ENCODE results near the gene SMARCD3. TPM values are rescaled to one million over a fixed set of nuclear protein-coding genes. Genes with fewer than 3 reads are reported as not detected.

The SMARCD3 gene
- polyA plus RNA-seq = 199 and 216 TPM in 2 replicates
- polyA minus RNA-seq = 131 and 132 TPM in 2 replicates

DNA sequence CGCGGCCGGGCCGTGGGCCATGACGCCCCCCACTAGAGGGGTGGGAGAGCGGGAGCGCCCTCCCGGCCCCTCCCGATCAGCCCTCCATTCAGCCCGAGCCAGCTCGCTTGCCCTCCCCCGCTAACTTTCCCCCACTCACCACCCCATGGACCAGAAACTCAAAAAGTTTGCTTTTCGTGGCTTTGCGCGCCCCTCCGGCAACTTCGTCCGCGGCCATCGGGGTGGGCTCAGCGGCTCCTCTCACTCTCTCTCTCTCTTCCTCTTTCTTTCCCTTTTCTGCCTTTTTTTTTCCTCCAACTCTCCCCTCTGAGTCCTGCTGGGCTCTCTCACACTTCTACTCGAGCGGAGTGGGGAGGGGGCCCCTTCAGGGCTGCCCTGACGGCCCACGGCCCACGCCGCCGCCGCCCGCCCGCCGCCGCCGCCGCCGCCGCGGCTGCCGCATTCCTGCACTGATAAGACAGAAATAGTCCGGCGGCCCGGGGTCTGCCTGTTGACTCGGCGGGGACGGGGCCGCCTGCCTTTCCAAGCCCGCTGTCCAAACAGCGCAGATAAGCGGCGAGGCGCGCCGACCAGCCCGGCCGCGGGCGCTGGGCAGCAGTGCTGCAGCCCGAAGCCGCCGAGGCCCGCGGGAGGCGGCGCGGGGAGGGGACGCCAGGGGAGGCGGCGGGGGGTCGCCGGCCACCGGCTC is at the start of gene SMARCD3:
Gene SMARCD3, minus strand, starts transcription at position 349 of the 688 bp plus-strand sequence. Its CDS starts 132 bp downstream, at position 217.
- no peaks in the 10 kb centered on the region for H3K9me2 ChIP-seq (ENCODE audit: insufficient read depth, low read length)
- no peaks in the 10 kb centered on the region for H3K27me3 ChIP-seq (ENCODE audit: insufficient read depth, low read depth, low read length)
- peak within 1 kb of the TSS; percentile 37 for H3K27ac ChIP-seq (ENCODE audit: low read length)
- peak within 1 kb of the TSS; percentile 80 for H3K4me2 ChIP-seq (ENCODE audit: low read length)
- no peaks in the 10 kb centered on the region for H4K20me1 ChIP-seq (ENCODE audit: insufficient read depth)
- H2AFZ ChIP-seq (ENCODE audit: low read depth, low read length) = no peak within 1 kb of the TSS
- H3K9ac ChIP-seq (ENCODE audit: low read length) = peak within 1 kb of the TSS; percentile 60
- TF ChIP-seq, protein P1, sequence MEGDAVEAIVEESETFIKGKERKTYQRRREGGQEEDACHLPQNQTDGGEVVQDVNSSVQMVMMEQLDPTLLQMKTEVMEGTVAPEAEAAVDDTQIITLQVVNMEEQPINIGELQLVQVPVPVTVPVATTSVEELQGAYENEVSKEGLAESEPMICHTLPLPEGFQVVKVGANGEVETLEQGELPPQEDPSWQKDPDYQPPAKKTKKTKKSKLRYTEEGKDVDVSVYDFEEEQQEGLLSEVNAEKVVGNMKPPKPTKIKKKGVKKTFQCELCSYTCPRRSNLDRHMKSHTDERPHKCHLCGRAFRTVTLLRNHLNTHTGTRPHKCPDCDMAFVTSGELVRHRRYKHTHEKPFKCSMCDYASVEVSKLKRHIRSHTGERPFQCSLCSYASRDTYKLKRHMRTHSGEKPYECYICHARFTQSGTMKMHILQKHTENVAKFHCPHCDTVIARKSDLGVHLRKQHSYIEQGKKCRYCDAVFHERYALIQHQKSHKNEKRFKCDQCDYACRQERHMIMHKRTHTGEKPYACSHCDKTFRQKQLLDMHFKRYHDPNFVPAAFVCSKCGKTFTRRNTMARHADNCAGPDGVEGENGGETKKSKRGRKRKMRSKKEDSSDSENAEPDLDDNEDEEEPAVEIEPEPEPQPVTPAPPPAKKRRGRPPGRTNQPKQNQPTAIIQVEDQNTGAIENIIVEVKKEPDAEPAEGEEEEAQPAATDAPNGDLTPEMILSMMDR (IDR thresholded peaks at IDR 0.05; ENCODE audit: poor library complexity, severe bottlenecking) = no peak
- TF ChIP-seq POLR2AphosphoS5 (IDR thresholded peaks at IDR 0.05) (no peak), MXI1 (conservative IDR thresholded peaks at IDR 0.05; ENCODE audit: poor library complexity, severe bottlenecking) (peak; percentile 45)
- TF ChIP-seq, protein P2, sequence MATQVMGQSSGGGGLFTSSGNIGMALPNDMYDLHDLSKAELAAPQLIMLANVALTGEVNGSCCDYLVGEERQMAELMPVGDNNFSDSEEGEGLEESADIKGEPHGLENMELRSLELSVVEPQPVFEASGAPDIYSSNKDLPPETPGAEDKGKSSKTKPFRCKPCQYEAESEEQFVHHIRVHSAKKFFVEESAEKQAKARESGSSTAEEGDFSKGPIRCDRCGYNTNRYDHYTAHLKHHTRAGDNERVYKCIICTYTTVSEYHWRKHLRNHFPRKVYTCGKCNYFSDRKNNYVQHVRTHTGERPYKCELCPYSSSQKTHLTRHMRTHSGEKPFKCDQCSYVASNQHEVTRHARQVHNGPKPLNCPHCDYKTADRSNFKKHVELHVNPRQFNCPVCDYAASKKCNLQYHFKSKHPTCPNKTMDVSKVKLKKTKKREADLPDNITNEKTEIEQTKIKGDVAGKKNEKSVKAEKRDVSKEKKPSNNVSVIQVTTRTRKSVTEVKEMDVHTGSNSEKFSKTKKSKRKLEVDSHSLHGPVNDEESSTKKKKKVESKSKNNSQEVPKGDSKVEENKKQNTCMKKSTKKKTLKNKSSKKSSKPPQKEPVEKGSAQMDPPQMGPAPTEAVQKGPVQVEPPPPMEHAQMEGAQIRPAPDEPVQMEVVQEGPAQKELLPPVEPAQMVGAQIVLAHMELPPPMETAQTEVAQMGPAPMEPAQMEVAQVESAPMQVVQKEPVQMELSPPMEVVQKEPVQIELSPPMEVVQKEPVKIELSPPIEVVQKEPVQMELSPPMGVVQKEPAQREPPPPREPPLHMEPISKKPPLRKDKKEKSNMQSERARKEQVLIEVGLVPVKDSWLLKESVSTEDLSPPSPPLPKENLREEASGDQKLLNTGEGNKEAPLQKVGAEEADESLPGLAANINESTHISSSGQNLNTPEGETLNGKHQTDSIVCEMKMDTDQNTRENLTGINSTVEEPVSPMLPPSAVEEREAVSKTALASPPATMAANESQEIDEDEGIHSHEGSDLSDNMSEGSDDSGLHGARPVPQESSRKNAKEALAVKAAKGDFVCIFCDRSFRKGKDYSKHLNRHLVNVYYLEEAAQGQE (IDR thresholded peaks at IDR 0.05; ENCODE audit: borderline replicate concordance) = no peak
- H3F3A ChIP-seq (ENCODE audit: insufficient read depth, low read length, poor library complexity, severe bottlenecking) = peaks cover 4% of the 10 kb centered on the region
- H3K36me3 ChIP-seq (ENCODE audit: insufficient read depth, low read length) = no peaks in the 10 kb centered on the region
- peaks cover 3% of the 10 kb centered on the region for H3K79me2 ChIP-seq (replicated peaks; ENCODE audit: insufficient read depth, low read length)
- H3K4me3 ChIP-seq (ENCODE audit: low read length) = peak within 1 kb of the TSS; percentile 78
- no peaks in the 10 kb centered on the region for H3K9me3 ChIP-seq (ENCODE audit: low read length)

DNA sequence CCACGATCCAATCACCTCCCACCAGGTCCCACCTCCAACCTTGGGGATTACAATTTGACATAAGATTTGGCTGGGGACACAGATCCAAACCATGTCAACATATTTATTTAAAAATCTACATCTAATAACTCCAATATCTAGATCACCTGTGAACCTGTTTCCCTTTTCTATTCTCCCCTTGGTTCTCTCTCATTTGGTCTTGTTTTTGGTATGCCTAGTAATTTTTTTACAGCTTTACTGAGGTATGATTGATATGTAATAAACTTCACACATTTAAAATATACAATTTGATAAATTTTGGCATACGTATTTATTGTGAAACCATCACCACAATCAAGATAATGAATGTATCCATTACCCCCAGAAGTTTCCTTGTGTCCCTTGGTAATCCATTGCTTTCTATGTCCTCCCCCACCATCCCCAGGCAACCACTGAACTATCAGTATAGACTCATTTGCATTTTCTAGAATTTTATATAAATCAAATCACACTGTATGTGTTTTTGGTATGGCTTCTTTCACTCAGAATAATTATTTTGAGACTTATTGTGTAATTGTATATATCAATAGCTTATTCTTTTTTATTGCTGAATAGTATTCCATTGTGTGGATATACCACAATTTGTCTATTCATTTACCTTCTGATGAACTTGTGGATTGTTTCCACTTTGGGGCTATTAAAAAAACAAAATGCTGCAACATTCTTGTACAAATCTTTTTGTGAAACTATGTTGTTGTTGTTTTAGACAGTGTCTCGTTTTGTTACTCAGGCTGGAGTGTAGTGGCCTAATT is 47.9 kb upstream of the SMARCD3 start:
- TF ChIP-seq, protein P1 (IDR thresholded peaks at IDR 0.05; ENCODE audit: poor library complexity, severe bottlenecking) = no peak
- TF ChIP-seq TAF1 (IDR thresholded peaks at IDR 0.05; ENCODE audit: low read depth) (no peak), RAD21 (conservative IDR thresholded peaks at IDR 0.05) (no peak), EZH2 (IDR thresholded peaks at IDR 0.05; ENCODE audit: borderline replicate concordance, insufficient read depth, low read length, poor library complexity, severe bottlenecking) (no peak), POLR2AphosphoS5 (IDR thresholded peaks at IDR 0.05) (no peak), SMC3 (conservative IDR thresholded peaks at IDR 0.05; ENCODE audit: poor library complexity) (no peak), EP300 (conservative IDR thresholded peaks at IDR 0.05; ENCODE audit: poor library complexity, severe bottlenecking) (no peak), MXI1 (conservative IDR thresholded peaks at IDR 0.05; ENCODE audit: poor library complexity, severe bottlenecking) (no peak)
- TF ChIP-seq, protein P2 (IDR thresholded peaks at IDR 0.05; ENCODE audit: borderline replicate concordance) = no peak
- Histone ChIP-seq H3K9ac (ENCODE audit: low read length) (no peak overlapping the region), H3K4me2 (ENCODE audit: low read length) (no peak overlapping the region), H2AFZ (ENCODE audit: low read depth, low read length) (no peak overlapping the region), H3K4me3 (ENCODE audit: low read length) (no peak overlapping the region), H3F3A (ENCODE audit: insufficient read depth, low read length, poor library complexity, severe bottlenecking) (no peaks in the 10 kb centered on the region), H3K27ac (ENCODE audit: low read length) (no peak overlapping the region), H3K79me2 (replicated peaks; ENCODE audit: insufficient read depth, low read length) (no peaks in the 10 kb centered on the region), H3K9me3 (ENCODE audit: low read length) (no peaks in the 10 kb centered on the region), H4K20me1 (ENCODE audit: insufficient read depth) (no peaks in the 10 kb centered on the region), H3K36me3 (ENCODE audit: insufficient read depth, low read length) (no peaks in the 10 kb centered on the region), H3K9me2 (ENCODE audit: insufficient read depth, low read length) (no peaks in the 10 kb centered on the region), H3K27me3 (ENCODE audit: insufficient read depth, low read depth, low read length) (no peaks in the 10 kb centered on the region)
